ENCODE results near the gene TIAM2. TPM values are rescaled to one million over a fixed set of nuclear protein-coding genes. Genes with fewer than 3 reads are reported as not detected.

TIAM2 gene
- total RNA-seq, 2 experiments from 2014 or later, result 5.4 to 6.2 TPM

GRCh38 chr6:155141512-155141911 is 146.4 kb downstream of the TIAM2 start:
- Histone ChIP-seq H3K9me2 (ENCODE audit: insufficient read depth, low read length) (no peaks in the 10 kb centered on the region), H3K4me2 (ENCODE audit: low read length) (no peak overlapping the region), H3K4me3 (ENCODE audit: low read depth, low read length, poor library complexity, severe bottlenecking) (no peak overlapping the region), H3K27ac (ENCODE audit: low read depth, low read length, poor library complexity, severe bottlenecking) (no peak overlapping the region), H3K4me1 (ENCODE audit: insufficient read depth, low read length, poor library complexity, severe bottlenecking) (peaks cover 13% of the 10 kb centered on the region), H3K36me3 (ENCODE audit: insufficient read depth, low read length) (no peaks in the 10 kb centered on the region), H4K20me1 (ENCODE audit: insufficient read depth, low read length) (no peaks in the 10 kb centered on the region), H3K79me2 (ENCODE audit: insufficient read depth, low read depth, low read length) (no peaks in the 10 kb centered on the region), H2AFZ (ENCODE audit: low read length) (no peak overlapping the region), H3K9me3 (ENCODE audit: low read length) (no peaks in the 10 kb centered on the region)
- intact Hi-C loops (cut with micrococcal nuclease; ENCODE audit: unreplicated experiment), result no loop called here
- no peak for DNase-seq (ENCODE audit: low spot score)
- TF ChIP-seq CTCF (conservative IDR thresholded peaks at IDR 0.05; ENCODE audit: low read length) (no peak), EZH2phosphoT487 (IDR thresholded peaks at IDR 0.05; ENCODE audit: borderline replicate concordance, low read depth, low read length) (no peak)
- ChIA-PET CTCF (ENCODE audit: unreplicated experiment) (no interaction called here), POLR2A (no interaction called here)
- no TSS peak for BruUV-seq (replicated peaks)

- Histone ChIP-seq H3K9me2 (ENCODE audit: insufficient read depth, low read length) (no peaks in the 10 kb centered on the region), H4K20me1 (ENCODE audit: insufficient read depth, low read length) (no peaks in the 10 kb centered on the region), H3K36me3 (ENCODE audit: insufficient read depth, low read length) (no peaks in the 10 kb centered on the region), H2AFZ (ENCODE audit: low read length) (peak overlapping the region; percentile 97), H3K4me3 (ENCODE audit: low read depth, low read length, poor library complexity, severe bottlenecking) (peak overlapping the region; percentile 37), H3K9me3 (ENCODE audit: low read length) (no peaks in the 10 kb centered on the region), H3K79me2 (ENCODE audit: insufficient read depth, low read depth, low read length) (no peaks in the 10 kb centered on the region), H3K4me1 (ENCODE audit: insufficient read depth, low read length, poor library complexity, severe bottlenecking) (peaks cover 13% of the 10 kb centered on the region), H3K27ac (ENCODE audit: low read depth, low read length, poor library complexity, severe bottlenecking) (no peak overlapping the region), H3K4me2 (ENCODE audit: low read length) (peak overlapping the region; percentile 61; the same call in 1 of the 2 replicates)
- intact Hi-C loops (cut with micrococcal nuclease; ENCODE audit: unreplicated experiment), result no loop called here
- no TSS peak for BruUV-seq (replicated peaks)
- POLR2A ChIA-PET, result no interaction called here
- TF ChIP-seq CTCF (conservative IDR thresholded peaks at IDR 0.05; ENCODE audit: low read length), result no peak
- no peak for TF ChIP-seq EZH2phosphoT487 (IDR thresholded peaks at IDR 0.05; ENCODE audit: borderline replicate concordance, low read depth, low read length)
- CTCF ChIA-PET (ENCODE audit: unreplicated experiment), result no interaction called here
- DNase-seq (ENCODE audit: low spot score), result no peak
Measured at GRCh38 chr6:155142168-155143028, 147.3 kb downstream of the TIAM2 start.

GRCh38 chr6:155143029-155143577 is 148.0 kb downstream of the TIAM2 start:
- no peak for TF ChIP-seq CTCF (conservative IDR thresholded peaks at IDR 0.05; ENCODE audit: low read length)
- no peak for TF ChIP-seq EZH2phosphoT487 (IDR thresholded peaks at IDR 0.05; ENCODE audit: borderline replicate concordance, low read depth, low read length)
- Histone ChIP-seq H4K20me1 (ENCODE audit: insufficient read depth, low read length) (no peaks in the 10 kb centered on the region), H3K9me2 (ENCODE audit: insufficient read depth, low read length) (no peaks in the 10 kb centered on the region), H3K4me3 (ENCODE audit: low read depth, low read length, poor library complexity, severe bottlenecking) (peak overlapping the region; percentile 37), H3K27ac (ENCODE audit: low read depth, low read length, poor library complexity, severe bottlenecking) (no peak overlapping the region), H3K4me1 (ENCODE audit: insufficient read depth, low read length, poor library complexity, severe bottlenecking) (peaks cover 13% of the 10 kb centered on the region), H3K4me2 (ENCODE audit: low read length) (peak overlapping the region; percentile 61), H3K9me3 (ENCODE audit: low read length) (no peaks in the 10 kb centered on the region), H3K36me3 (ENCODE audit: insufficient read depth, low read length) (no peaks in the 10 kb centered on the region), H3K79me2 (ENCODE audit: insufficient read depth, low read depth, low read length) (no peaks in the 10 kb centered on the region), H2AFZ (ENCODE audit: low read length) (peak overlapping the region; percentile 97)
- CTCF ChIA-PET (ENCODE audit: unreplicated experiment), result no interaction called here
- POLR2A ChIA-PET, result no interaction called here
- intact Hi-C loops (cut with micrococcal nuclease; ENCODE audit: unreplicated experiment), result no loop called here
- BruUV-seq (replicated peaks), result no TSS peak
- DNase-seq (ENCODE audit: low spot score), result no peak
